ENCODE results near the gene MANBA.

Gene MANBA

DNA sequence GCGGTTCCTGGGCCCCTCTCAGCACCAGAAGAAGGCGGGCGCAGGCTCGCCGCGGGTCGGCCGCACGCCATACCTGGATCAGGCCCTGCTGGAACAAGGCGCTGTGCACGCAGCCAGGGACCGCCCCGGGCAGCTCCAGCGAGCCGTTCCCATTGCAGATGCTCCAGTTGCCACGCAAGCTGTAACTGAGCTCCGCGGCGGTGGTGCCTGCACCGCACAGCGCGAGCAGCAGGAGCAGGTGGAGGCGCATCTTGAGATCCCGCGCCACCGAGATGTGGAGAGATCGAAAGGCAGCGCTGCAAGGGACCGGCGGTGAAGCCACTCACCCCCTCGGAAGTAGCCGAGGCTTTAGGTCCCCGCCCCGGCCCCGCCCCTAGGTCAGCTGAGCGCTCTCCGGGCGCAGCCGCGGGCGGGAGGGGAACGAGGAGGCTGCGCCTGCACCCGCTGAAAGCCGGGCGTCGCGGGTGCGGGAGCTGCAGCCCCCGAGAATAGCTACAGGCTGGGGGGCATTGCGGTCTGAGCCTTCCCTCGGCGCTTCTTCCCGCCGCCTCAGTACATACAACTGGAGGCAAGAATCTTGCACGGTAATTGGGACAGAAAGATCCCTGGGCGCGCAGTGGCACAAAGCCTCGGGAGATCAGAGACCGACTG lies at the start of gene MANBA:
Gene MANBA, minus strand, starts transcription at position 324 of the 651 bp plus-strand sequence. Its CDS starts 74 bp downstream, at position 250.
- peak; percentile 54 for DNase-seq

- no peak for DNase-seq
These were observed 48.9 kb upstream of the MANBA start for GRCh38 chr4:102809691-102810090.

DNA sequence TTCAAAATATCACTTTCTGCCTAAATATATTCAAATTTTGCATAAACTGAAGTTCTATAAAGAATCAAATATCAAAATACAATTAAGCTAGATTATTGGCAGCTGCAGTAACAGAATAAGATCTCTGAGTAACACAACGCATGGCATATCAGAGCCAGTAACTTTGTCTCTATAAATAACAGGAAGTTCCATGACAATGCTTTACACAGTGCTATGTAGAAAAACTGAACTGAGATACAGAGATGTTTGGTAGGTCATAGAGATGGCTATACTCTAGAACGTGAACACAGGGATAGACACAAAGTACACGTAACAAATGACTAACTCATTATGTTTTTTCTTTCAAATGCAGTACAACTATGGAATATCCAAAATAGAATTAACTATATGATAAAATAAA lies 48.4 kb upstream of the MANBA start:
- no peak for DNase-seq

DNA sequence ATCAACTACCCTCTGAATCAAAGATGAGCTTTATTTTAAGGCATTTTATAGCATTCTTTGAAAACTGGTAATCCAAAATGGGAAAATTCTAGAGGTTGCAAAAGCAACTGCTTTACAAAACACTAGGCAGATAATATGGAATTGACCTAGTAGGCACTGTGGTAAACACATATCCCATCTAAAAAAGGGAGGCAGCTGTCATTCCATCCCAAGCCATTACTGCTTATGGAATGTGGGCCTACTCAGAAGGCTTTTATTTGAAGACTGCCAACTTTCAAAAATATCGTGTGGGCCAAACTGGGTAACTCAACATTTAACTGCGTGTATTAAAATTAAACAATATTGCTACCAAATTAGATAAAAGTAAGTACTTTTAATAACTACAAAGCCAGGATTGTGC lies 47.2 kb upstream of the MANBA start:
- DNase-seq = no peak

GRCh38 chr4:102807345-102807744 lies 46.6 kb upstream of the MANBA start:
- DNase-seq = no peak

DNA sequence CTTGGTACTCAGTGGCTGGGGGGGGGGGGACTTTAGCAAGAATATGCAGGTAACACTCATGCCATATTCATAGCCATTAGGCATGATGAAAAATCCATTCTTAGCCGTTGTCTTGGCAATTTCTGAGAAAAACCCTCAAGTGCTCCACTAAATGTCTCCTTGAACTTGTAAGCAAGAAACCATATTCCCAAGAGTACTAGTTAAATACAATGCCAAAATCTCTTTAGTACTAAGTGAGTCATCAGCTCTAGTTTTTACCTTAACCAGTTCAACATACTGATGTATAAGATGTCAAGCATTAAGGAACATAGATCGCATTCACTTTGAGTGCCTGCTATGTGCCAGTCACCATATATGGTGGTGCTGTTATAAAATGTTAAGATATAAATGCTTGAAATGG lies 39.0 kb upstream of the MANBA start:
- no peak for DNase-seq

- no peak for DNase-seq
These were observed 34.2 kb upstream of the MANBA start for GRCh38 chr4:102794999-102795398.

DNA sequence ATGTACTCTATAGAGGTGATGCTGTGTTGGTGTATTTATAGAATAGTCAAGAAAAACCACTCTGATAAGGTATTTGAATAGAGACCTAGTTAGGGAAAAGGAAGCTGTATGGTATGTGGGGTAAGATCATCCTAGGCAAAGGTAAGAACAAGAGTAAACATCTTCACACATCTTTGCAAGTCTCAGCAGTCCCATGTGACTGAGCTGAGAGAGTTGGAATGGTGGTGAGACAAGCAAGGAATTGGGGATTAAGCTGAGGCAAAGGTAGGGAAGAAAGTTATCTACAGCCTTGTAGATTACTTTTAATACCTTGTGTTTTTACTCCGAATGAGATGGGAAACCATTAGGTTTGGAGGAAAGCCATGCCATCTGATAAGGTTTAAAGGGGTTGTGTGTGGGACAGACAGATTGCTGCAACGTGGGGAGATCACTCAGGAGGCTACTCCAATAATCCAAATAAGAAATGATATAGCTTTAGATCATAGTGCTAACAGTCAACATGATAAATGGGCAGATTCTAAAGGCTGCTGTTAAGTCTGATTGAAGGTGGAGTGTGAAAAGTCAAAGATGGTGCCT lies 31.7 kb upstream of the MANBA start:
- DNase-seq = no peak

GRCh38 chr4:102791318-102791835 lies 30.6 kb upstream of the MANBA start:
- DNase-seq = no peak

DNA sequence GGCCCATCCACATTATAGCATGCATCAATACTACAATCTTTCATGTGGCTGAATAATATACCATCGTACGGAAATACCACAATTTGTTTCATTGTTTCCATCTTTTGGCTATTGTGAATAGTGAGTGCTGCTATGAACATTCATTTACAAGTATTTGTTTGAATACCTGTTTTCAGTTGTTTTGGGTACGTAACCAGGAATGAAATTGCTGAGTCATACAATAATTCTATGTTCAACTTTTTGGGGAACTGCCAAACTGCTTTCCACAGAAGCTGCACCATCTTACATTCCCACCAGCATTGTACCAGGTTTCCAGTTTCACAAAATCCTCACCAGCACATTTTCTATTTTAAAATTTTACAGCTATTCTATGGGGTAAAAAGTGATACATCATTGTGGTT lies 28.5 kb upstream of the MANBA start:
- no peak for DNase-seq

DNA sequence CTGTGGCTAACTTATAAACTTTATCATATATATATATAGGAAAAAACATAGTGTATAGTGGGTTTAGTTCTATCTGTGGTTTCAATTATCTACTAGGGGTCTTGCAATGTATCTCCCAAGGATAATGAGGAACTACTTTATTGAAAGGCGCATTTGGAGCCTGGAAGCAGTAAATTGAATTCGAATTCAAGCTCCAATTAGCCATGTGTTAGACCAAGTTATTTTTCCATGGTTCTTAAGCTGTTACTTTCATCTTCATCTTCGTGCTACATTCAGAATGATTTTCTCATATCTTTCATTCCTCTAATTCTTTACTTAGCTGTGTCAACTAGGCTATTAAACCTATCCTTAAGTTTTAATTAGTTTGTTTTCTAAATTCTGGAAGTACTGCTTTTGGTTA lies 27.2 kb upstream of the MANBA start:
- DNase-seq = no peak

GRCh38 chr4:102787096-102787881 lies 26.5 kb upstream of the MANBA start:
- DNase-seq = no peak

DNA sequence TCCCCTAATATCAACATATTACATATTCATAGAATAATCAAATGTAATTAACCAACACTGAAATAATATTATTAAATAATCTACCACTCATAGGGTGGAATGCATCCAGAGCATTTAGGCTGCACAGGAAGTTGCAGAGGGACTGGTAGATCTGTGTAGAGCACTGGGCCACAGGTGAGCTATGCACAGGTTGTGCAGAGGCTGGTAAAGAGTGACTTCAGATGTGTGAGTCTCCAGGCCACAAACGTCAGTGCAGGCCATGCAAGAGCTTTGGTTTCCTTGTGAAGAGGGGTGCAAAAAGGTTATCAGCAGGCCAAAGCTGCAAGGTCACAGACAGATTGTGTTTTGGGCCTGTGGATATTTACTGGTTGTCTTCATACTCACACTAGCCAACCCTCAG lies 25.5 kb upstream of the MANBA start:
- no peak for DNase-seq

DNA sequence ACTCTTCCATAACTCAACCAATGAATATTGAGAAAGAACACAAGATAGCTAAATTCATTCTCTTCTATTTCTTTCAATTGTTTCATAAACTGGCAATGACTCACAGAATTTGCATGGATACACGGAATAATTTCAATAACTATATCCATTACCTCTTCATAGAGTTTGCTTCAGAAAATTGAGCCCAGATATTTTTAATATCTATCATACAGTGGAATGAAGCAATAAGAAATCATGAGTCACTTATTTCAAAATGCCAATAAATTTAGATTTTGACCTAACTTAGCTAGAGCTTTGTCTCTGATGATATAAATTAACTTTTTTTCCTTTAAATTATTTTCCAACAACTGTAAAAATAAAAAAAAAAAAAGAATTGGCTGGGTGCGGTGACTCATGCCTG lies 22.2 kb upstream of the MANBA start:
- no peak for DNase-seq

DNA sequence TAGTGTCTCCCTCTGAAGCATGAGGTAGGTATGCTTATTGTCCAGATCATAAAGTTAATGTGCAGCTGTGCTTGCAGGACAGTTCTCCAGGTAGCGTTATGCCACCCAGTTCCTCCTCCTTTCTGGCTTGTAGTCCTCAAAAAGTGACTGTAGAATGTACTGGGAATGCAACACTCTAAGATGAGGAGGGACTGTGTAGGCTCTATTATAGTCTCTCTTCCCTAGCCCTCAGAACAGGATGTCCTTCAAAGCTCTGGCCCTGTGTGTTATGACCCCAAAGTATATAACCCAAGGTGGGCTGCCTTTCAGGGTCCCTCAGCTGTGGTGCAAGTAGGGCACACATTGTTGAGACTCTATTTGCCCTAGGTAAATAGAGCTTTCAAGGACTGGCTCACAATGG lies 20.8 kb upstream of the MANBA start:
- no peak for DNase-seq

GRCh38 chr4:102780476-102781144 lies 19.8 kb upstream of the MANBA start:
- DNase-seq = no peak

DNA sequence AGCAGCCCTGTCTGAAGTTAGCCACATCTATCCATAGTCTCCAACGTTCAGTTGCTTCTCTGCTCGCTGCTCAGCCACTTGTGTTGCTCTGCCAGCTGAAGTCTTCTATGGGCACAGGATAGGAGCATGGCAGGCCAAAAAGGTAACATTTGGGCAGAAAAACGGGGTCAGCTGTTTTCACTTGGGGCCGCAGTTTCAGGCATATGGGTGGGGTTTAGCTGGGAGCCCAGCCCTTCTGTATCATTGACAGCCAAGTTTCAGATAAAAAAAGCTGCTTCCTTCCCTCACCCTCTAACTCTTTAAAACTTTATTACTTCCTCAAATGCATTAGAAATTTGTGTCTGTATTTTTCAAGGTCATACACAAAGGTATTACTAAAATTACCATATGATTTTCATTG lies 18.4 kb upstream of the MANBA start:
- no peak for DNase-seq

DNA sequence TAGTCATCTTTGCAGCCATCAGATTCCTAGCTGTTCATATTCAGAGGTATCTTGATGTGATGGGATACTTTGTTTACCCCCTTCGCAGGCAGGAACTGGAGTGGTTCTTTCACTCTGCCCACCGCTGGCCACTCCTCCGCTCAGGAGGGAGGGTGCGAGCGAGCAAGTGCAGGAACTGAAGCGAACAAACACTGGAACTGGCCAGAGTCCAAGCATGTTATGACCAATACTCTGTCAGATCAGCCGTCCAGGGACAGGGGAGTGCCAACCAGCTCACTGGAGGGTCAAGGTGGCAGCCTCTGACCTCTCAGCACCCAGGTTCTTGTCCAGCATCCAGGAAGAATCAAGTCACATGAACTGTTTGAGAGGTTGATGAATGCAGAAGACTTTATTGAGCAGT lies 18.0 kb upstream of the MANBA start:
- no peak for DNase-seq

DNA sequence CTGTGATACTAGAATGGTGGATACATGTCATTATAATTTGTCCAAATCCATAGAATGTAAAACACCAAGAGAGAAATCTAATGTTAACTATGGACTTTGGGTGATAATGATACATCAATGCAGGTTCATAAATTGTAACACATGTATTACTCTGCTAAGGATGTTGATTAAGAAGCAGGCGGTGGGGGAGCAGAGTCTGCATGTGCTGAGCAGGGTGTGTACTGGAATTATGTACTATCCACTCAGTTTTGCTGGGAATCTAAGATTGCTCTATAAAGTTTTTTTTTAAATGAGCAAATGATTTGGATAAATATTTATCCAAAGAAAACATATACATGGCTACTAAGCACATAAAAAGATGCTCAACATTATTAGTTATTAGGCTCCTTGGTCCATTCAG lies 15.0 kb upstream of the MANBA start:
- DNase-seq = no peak

DNA sequence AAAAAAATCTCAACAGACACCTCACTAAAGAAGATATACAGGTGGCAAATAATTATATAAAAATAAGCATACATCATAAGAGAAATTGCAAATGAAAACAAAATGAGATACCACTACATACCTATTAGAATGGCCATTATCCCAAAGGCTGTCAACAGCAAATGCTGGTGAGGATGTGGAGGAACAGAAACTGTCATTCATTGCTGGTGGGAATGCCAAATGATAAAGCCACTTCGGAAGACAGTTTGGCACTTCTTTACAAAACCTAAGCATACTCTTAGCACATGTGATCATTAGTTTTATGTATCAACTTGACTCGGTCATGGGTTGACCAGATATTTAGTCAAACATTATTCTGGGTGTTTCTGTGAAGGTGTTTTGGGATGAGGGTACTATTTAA lies 13.5 kb upstream of the MANBA start:
- DNase-seq = no peak

DNA sequence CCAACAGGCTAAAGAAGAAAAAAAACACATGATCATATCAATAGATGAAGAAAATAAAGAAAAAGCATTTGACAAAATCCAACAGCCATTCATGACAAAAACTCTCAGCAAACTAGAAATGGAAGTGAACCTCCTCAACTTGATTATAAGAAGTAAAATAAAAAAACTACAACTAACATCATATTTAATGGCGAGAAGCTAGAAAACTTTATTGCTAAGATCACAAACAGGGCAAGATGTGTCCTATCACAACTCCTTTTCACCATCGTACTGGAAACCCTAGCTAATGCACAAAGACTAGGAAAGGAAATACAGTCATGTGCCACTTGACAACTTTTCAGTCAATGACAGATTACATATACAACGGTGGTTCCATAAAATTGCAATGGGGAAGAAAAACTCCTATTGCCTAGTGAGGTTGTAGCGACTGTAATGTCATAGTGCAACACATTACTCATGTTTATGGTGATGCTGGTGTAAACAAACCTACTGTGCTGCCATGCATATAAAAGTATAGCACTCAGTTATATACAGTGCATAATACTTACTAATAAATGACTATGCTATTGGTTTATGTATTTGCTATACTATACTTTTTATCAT lies 12.1 kb upstream of the MANBA start:
- DNase-seq = no peak

GRCh38 chr4:102764901-102765300 lies 4.1 kb upstream of the MANBA start:
- no peak for DNase-seq

DNA sequence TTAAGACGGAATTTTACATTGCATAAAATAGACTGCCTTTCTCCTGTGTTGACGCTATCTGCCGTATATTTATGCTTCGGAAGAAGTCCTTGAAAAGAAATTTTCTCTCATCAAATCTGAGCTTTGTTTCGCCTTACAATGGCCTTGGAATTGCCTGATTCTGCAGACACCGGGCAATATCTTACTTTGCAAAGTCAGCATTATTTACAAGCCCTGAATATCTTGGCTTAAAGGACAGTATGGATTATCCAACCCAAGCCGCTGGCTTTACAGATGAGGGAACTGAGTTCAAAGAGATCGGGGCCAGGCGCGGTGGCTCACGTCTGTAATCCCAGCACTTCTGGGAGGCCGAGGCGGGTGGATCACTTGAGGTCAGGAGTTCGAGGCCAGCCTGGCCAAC lies 1.1 kb upstream of the MANBA start:
- DNase-seq = no peak
